Cardiac muscle cell (in vitro differentiated cells and primary cell): ENCODE results near the gene PPIG. TPM values are rescaled to one million over a fixed set of nuclear protein-coding genes. Genes with fewer than 3 reads are reported as not detected.
"Not testable (repeated sequence)": the region's sequence is repeated elsewhere in the genome, so short reads cannot be mapped to it uniquely, and the experiment has no call there.

Source experiments
- DNase-seq, 2 donors: peaks; one replicate each; pipeline versions ENCODE4 v3.0.0 to v3.0.0-alpha.2; 2010 to 2017; ENCODE audit warnings: low read depth in 1 of 2, low spot score in 1 of 2
- H3K27ac ChIP-seq: fragments of 200-600 bp; sonication (generic); 2 replicates; pipeline ENCODE4 v1.5.1; 2016
- H3K27me3 ChIP-seq: fragments of 200-600 bp; sonication (generic); 2 replicates; pipeline ENCODE4 v1.6.0; 2016; ENCODE audit warnings: control low read depth
- H3K36me3 ChIP-seq: fragments of 200-600 bp; sonication (generic); 2 replicates; pipeline ENCODE4 v1.5.1; 2016; ENCODE audit warnings: control low read depth
- H3K4me1 ChIP-seq: fragments of 200-600 bp; sonication (generic); 2 replicates; pipeline ENCODE4 v1.8.1; 2017; ENCODE audit warnings: low read depth, mild to moderate bottlenecking, mixed run types
- H3K4me3 ChIP-seq: fragments of 200-600 bp; sonication (generic); 2 replicates; pipeline ENCODE4 v1.5.1; 2016; ENCODE audit warnings: mild to moderate bottlenecking
- H3K9me3 ChIP-seq: fragments of 200-600 bp; sonication (generic); 2 replicates; pipeline ENCODE4 v1.5.1; 2017; ENCODE audit warnings: low read depth, mild to moderate bottlenecking, control low read depth
- CTCF ChIP-seq: IDR thresholded peaks from 2 replicates; pipeline ENCODE4 v1.5.1; 2012; ENCODE audit warnings: low read depth, mild to moderate bottlenecking, low read length
- polyA plus RNA-seq: library from polyadenylated mRNA; unstranded; fragments of >200 nt; fragmentation: Nextera tagmentation; extraction: Ambion mirVana; gene quantifications from 2 replicates; pipeline ENCODE4 v1.2.1, GENCODE V29; 2016
- total RNA-seq: library from RNA; depleted of rRNA; stranded (reverse); fragments of >200 nt; gene quantifications from 2 replicates; pipeline ENCODE4 v1.2.3, GENCODE V29; 2016

The PPIG gene
- total and polyA plus RNA-seq, 2 experiments from 2014 or later = 24.7 to 70.0 TPM

GRCh38 chr2:169683425-169684134, 99.4 kb downstream of the PPIG start:
- TF ChIP-seq CTCF = no peak
- no peak overlapping the region for H3K4me3 ChIP-seq
- H3K9me3 ChIP-seq = no peaks in the 10 kb centered on the region
- H3K36me3 ChIP-seq = no peaks in the 10 kb centered on the region
- no peaks in the 10 kb centered on the region for H3K4me1 ChIP-seq
- no peaks in the 10 kb centered on the region for H3K27me3 ChIP-seq
- no peak overlapping the region for H3K27ac ChIP-seq
- DNase-seq = no peak

- no peaks in the 10 kb centered on the region for H3K4me1 ChIP-seq
- H3K36me3 ChIP-seq = no peaks in the 10 kb centered on the region
- no peak for DNase-seq
- no peak for TF ChIP-seq CTCF
- H3K4me3 ChIP-seq = no peak overlapping the region
- H3K27ac ChIP-seq = no peak overlapping the region
- no peaks in the 10 kb centered on the region for H3K27me3 ChIP-seq
- no peaks in the 10 kb centered on the region for H3K9me3 ChIP-seq
Observed at GRCh38 chr2:169684135-169684565, 100.0 kb downstream of the PPIG start.

GRCh38 chr2:169684712-169685111, 100.6 kb downstream of the PPIG start:
- not testable (repeated sequence) for H3K27me3 ChIP-seq, H3K4me1 ChIP-seq, H3K4me3 ChIP-seq, H3K9me3 ChIP-seq, H3K36me3 ChIP-seq, H3K27ac ChIP-seq, DNase-seq

- H3K9me3 ChIP-seq, H3K27me3 ChIP-seq, H3K27ac ChIP-seq, H3K4me1 ChIP-seq, DNase-seq, H3K36me3 ChIP-seq, H3K4me3 ChIP-seq: not testable (repeated sequence)
Observed at GRCh38 chr2:169686825-169687224, 102.7 kb downstream of the PPIG start.

- not testable (repeated sequence) for H3K9me3 ChIP-seq, DNase-seq, H3K36me3 ChIP-seq, H3K27me3 ChIP-seq, H3K27ac ChIP-seq, H3K4me1 ChIP-seq, H3K4me3 ChIP-seq
Observed at GRCh38 chr2:169687943-169688342, 103.8 kb downstream of the PPIG start.

GRCh38 chr2:169690958-169691357, 106.8 kb downstream of the PPIG start:
- no peak for DNase-seq
- H3K9me3 ChIP-seq = no peaks in the 10 kb centered on the region
- no peaks in the 10 kb centered on the region for H3K4me1 ChIP-seq
- H3K36me3 ChIP-seq = no peaks in the 10 kb centered on the region
- no peaks in the 10 kb centered on the region for H3K27me3 ChIP-seq
- no peak overlapping the region for H3K4me3 ChIP-seq
- no peak for TF ChIP-seq CTCF
- no peak overlapping the region for H3K27ac ChIP-seq

Other genes starting within 250 kb of the PPIG start
- 1.3 and 1.5 TPM in 2 replicates for gene LRP2, start 221.8 kb upstream of the PPIG start, total RNA-seq
- gene LRP2, start 221.8 kb upstream of the PPIG start, polyA plus RNA-seq = 1.2 and 1.7 TPM in 2 replicates
- 6.9 and 8.4 TPM in 2 replicates for gene BBS5, start 104.9 kb upstream of the PPIG start, total RNA-seq
- 8.9 and 14.0 TPM in 2 replicates for gene BBS5, start 104.9 kb upstream of the PPIG start, polyA plus RNA-seq
- gene KLHL41, start 74.6 kb upstream of the PPIG start, total RNA-seq = 33.1 and 56.3 TPM in 2 replicates
- gene KLHL41, start 74.6 kb upstream of the PPIG start, polyA plus RNA-seq = 12.3 and 14.7 TPM in 2 replicates
- 27.8 and 41.3 TPM in 2 replicates for gene FASTKD1, start 10.5 kb upstream of the PPIG start, total RNA-seq
- 61.4 and 62.4 TPM in 2 replicates for gene FASTKD1, start 10.5 kb upstream of the PPIG start, polyA plus RNA-seq
- not detected in 2 replicates for gene CFAP210, start 110.1 kb downstream of the PPIG start, total RNA-seq
- 0.28 and 0.31 TPM in 2 replicates for gene CFAP210, start 110.1 kb downstream of the PPIG start, polyA plus RNA-seq
- 3.4 and 3.8 TPM in 2 replicates for gene PHOSPHO2, start 110.1 kb downstream of the PPIG start, total RNA-seq
- 3.8 and 7.0 TPM in 2 replicates for gene PHOSPHO2, start 110.1 kb downstream of the PPIG start, polyA plus RNA-seq
- 32.2 and 46.2 TPM in 2 replicates for gene KLHL23, start 149.5 kb downstream of the PPIG start, total RNA-seq
- gene KLHL23, start 149.5 kb downstream of the PPIG start, polyA plus RNA-seq = 17.1 and 27.6 TPM in 2 replicates
- gene SSB, start 214.5 kb downstream of the PPIG start, total RNA-seq = 64.1 and 90.7 TPM in 2 replicates
- gene SSB, start 214.5 kb downstream of the PPIG start, polyA plus RNA-seq = 235 and 260 TPM in 2 replicates
- gene METTL5, start 240.6 kb downstream of the PPIG start, total RNA-seq = 46.8 and 56.1 TPM in 2 replicates
- gene METTL5, start 240.6 kb downstream of the PPIG start, polyA plus RNA-seq = 124 and 156 TPM in 2 replicates
- 31.8 and 53.1 TPM in 2 replicates for gene UBR3, start 243.1 kb downstream of the PPIG start, total RNA-seq
- 18.7 and 26.1 TPM in 2 replicates for gene UBR3, start 243.1 kb downstream of the PPIG start, polyA plus RNA-seq